ENCODE data around the gene UBE2L3.
"Not testable (repeated sequence)": the region's sequence is repeated elsewhere in the genome, so short reads cannot be mapped to it uniquely, and the experiment has no call there.

DNA sequence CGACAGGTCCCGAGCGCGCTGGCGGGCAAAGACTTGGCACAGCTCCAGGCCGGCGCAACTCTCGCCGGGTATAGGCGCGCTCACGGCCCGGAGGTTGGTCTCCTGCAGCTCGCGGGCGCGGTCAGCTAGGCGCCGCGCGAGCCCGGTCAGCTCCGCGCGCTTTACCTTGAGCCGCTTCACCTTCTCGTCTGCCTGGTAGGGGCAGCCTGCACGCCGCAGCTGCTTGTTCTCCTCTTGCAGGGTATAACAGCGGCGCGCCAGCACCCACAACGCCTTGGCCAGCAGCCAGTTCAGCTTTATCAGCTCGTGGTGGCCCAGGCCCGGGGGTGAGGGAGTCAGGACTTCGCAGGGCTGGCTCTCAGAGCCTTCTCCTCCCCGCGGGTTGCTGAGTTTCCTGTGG, 18.0 kb upstream of the UBE2L3 start:
- TF ChIP-seq, protein P1, sequence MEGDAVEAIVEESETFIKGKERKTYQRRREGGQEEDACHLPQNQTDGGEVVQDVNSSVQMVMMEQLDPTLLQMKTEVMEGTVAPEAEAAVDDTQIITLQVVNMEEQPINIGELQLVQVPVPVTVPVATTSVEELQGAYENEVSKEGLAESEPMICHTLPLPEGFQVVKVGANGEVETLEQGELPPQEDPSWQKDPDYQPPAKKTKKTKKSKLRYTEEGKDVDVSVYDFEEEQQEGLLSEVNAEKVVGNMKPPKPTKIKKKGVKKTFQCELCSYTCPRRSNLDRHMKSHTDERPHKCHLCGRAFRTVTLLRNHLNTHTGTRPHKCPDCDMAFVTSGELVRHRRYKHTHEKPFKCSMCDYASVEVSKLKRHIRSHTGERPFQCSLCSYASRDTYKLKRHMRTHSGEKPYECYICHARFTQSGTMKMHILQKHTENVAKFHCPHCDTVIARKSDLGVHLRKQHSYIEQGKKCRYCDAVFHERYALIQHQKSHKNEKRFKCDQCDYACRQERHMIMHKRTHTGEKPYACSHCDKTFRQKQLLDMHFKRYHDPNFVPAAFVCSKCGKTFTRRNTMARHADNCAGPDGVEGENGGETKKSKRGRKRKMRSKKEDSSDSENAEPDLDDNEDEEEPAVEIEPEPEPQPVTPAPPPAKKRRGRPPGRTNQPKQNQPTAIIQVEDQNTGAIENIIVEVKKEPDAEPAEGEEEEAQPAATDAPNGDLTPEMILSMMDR (IDR thresholded peaks at IDR 0.05) = not testable (repeated sequence)
- not testable (repeated sequence) for TF ChIP-seq POLR2A (IDR thresholded peaks at IDR 0.05)
